ENCODE data around the gene THSD7A. TPM values are rescaled to one million over a fixed set of nuclear protein-coding genes. Genes with fewer than 3 reads are reported as not detected.

THSD7A gene
- total and polyA plus RNA-seq, 10 of the 15 experiments (the other 5 are each of a cell fraction or from before 2014, with no cell fraction given): 0.03 to 0.09 (median 0.03) TPM; not detected in 7

GRCh38 chr7:11327633-11328032, 504.4 kb downstream of the THSD7A start:
- H3K4me2 ChIP-seq (ENCODE audit: control insufficient read depth, insufficient read depth): no peak overlapping the region
- H3K27ac ChIP-seq (ENCODE audit: control insufficient read depth, insufficient read depth): no peak overlapping the region
- ATAC-seq (no peak), FAIRE-seq (no peak), DNase-seq (ENCODE audit: low read depth, low spot score) (no peak)
- RAD21 ChIA-PET (ENCODE audit: unreplicated experiment): no interaction called here
- no peaks in the 10 kb centered on the region for H3K36me3 ChIP-seq (ENCODE audit: control insufficient read depth in 2 of 2, insufficient read depth in 2 of 2, low read length in 1 of 2)
- CTCF ChIA-PET: no interaction called here
- TF ChIP-seq RFX5 (IDR thresholded peaks at IDR 0.05; ENCODE audit: low read depth, low read length) (no peak), CBX3 (IDR thresholded peaks at IDR 0.05; ENCODE audit: borderline replicate concordance, low read depth) (no peak), BRCA1 (IDR thresholded peaks at IDR 0.05; ENCODE audit: low read depth, low read length) (no peak), NR2F1 (conservative IDR thresholded peaks at IDR 0.05) (no peak), FOXK2 (IDR thresholded peaks at IDR 0.05) (no peak), NFYA (IDR thresholded peaks at IDR 0.05; ENCODE audit: borderline replicate concordance, low read depth, low read length) (no peak), IRF3 (IDR thresholded peaks at IDR 0.05) (no peak), ZNF384 (IDR thresholded peaks at IDR 0.05; ENCODE audit: borderline replicate concordance, low read depth, low read length) (no peak), POLR2AphosphoS5 (IDR thresholded peaks at IDR 0.05; ENCODE audit: low read length) (no peak), RAD21 (IDR thresholded peaks at IDR 0.05; ENCODE audit: insufficient read depth, low read depth, low read length) (no peak), ZNF274 (IDR thresholded peaks at IDR 0.05; ENCODE audit: insufficient read depth, insufficient read length) (no peak), IRF4 (IDR thresholded peaks at IDR 0.05; ENCODE audit: low read depth, low read length) (no peak), SPI1 (IDR thresholded peaks at IDR 0.05; ENCODE audit: borderline replicate concordance, insufficient read depth, low read depth, low read length) (no peak), ASH2L (IDR thresholded peaks at IDR 0.05; ENCODE audit: borderline replicate concordance, low read depth) (no peak), MLLT1 (IDR thresholded peaks at IDR 0.05) (no peak), TAF1 (IDR thresholded peaks at IDR 0.05; ENCODE audit: borderline replicate concordance, low read depth, low read length) (no peak), SUZ12 (IDR thresholded peaks at IDR 0.05; ENCODE audit: unreplicated experiment) (no peak)
- 41% methylated on average over 1 of the region's 1 CpG for WGBS (ENCODE audit: insufficient coverage, insufficient replicate concordance, low lambda C conversion rate, missing lambda C conversion rate)
- intact Hi-C loops (cut with micrococcal nuclease; ENCODE audit: unreplicated experiment) (no loop called here), in situ Hi-C loops (cut with MboI) (loop anchor here (25.0 kb wide), 1 partner anchor 390 kb away; a partner anchor contains a TSS)
- no peak overlapping the region for H3K9ac ChIP-seq (ENCODE audit: control insufficient read depth, insufficient read depth, low read length)
- POLR2A ChIA-PET: no interaction called here
- no peaks in the 10 kb centered on the region for H4K20me1 ChIP-seq (ENCODE audit: control insufficient read depth, insufficient read depth)
- peaks cover 5% of the 10 kb centered on the region for H3K4me1 ChIP-seq (ENCODE audit: control insufficient read depth, insufficient read depth, low read length)
- H3K9me3 ChIP-seq (replicated peaks; ENCODE audit: control insufficient read depth, insufficient read depth, low read length): no peaks in the 10 kb centered on the region; the same call in 2 of the 3 replicates
- no peak overlapping the region for H2AFZ ChIP-seq (ENCODE audit: control insufficient read depth, low read depth, low read length)
- BruUV-seq (replicated peaks): no TSS peak
- H3K4me3 ChIP-seq: no peak overlapping the region
- H3K79me2 ChIP-seq (ENCODE audit: control insufficient read depth, insufficient read depth, low read length): no peaks in the 10 kb centered on the region
- SMC1A ChIA-PET (ENCODE audit: uncharacterized antibody, unreplicated experiment): interaction anchor here (0.6 kb wide), 1 partner anchor 737 kb away, joined by 3 read pairs; no protein-coding TSS in a partner anchor
- no peaks in the 10 kb centered on the region for H3K27me3 ChIP-seq (replicated peaks in 1 of 2; ENCODE audit: control insufficient read depth in 2 of 2, insufficient read depth in 2 of 2, low read length in 1 of 2)
